HG03066 (cell line): Measurements from ENCODE around the gene FAIM2.

ENCODE experiments used
- ATAC-seq: cut with Tn5 transposase; IDR thresholded peaks from one replicate; pipeline ENCODE4 v1.9.1; 2021; ENCODE audit warnings: low read depth; ENCODE audit not compliant: unreplicated experiment

The FAIM2 gene

GRCh38 chr12:49903700-49904423, at the start of gene FAIM2:
Gene FAIM2 (minus strand): TSS chr12:49903900. CDS start chr12:49903792, 108 bp downstream.
- no peak for ATAC-seq

GRCh38 chr12:49953151-49953550, 49.5 kb upstream of the FAIM2 start:
- ATAC-seq, result no peak

DNA sequence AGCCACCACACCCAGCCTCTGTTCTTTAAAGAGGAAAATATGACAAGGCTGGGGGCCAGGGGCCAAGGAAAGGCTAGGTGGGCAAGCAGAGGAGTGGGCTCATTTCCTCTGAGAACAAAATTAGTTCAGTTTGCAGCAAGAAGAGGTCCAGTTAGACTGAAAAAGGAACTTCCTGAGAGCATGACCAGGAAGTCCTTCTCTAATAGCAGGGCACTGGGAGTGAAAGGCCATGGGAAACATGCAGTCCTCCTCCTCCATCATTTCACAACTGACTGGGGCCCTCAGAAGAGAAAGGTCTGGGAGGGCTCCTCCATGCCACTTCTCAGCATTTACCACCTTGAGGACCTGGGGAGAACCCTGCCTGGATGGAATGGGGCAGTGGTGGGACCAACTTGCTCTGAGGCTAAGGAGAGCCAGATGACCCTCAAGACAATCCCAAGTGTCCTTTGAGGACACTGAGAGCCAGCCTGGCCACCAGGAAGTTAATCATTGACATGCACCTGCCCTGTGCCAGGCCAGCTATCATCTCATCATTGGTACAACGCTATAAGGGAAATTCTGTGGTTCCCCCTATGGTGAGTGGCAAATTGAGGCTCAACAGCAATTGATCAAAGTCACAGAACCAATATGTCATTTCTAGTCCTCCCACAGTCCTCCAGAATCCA, 48.8 kb upstream of the FAIM2 start:
- ATAC-seq, result no peak

GRCh38 chr12:49951411-49952240, 47.9 kb upstream of the FAIM2 start:
- no peak for ATAC-seq

DNA sequence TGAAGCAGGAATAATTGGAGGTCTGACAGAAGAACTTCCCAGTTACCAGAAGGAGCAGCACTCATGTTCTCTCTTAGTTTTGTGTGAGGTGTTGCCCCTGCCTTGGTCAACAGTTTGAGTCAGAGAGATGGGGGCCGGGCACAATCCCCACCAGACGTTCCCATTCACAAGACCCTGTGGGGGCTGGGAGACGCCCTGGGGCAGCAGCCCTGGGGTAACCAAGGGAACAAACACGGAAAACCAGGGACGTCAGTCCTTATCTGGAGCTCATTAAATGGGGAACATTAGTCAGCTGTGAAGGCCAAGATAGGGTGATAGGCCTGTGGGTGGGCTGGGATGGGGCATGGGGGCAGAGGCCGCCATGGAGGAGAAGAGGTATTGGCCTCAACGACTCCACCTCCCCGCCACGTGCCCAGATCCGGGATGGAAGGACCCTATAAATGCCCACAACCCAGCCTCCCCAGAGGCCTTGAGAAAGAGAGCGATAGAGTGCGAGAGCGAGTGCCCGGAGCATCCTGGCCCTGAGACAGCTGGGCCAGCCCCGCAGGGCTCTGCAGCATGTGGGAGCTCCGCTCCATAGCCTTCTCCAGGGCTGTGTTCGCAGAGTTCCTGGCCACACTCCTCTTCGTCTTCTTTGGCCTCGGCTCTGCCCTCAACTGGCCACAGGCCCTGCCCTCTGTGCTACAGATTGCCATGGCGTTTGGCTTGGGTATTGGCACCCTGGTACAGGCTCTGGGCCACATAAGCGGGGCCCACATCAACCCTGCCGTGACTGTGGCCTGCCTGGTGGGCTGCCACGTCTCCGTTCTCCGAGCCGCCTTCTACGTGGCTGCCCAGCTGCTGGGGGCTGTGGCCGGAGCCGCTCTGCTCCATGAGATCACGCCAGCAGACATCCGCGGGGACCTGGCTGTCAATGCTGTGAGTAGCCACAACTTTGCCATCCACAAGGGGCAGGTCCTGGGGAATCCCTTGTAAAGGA, 46.9 kb upstream of the FAIM2 start, which contains the start of gene AQP2:
TSS of gene AQP2 (plus strand) at position 465 of the 979 bp plus-strand sequence. CDS start at position 559, 94 bp downstream.
- no peak for ATAC-seq

GRCh38 chr12:49949866-49950265, 46.2 kb upstream of the FAIM2 start:
- no peak for ATAC-seq

- ATAC-seq, result no peak
These were observed 45.5 kb upstream of the FAIM2 start for GRCh38 chr12:49948866-49949845.

DNA sequence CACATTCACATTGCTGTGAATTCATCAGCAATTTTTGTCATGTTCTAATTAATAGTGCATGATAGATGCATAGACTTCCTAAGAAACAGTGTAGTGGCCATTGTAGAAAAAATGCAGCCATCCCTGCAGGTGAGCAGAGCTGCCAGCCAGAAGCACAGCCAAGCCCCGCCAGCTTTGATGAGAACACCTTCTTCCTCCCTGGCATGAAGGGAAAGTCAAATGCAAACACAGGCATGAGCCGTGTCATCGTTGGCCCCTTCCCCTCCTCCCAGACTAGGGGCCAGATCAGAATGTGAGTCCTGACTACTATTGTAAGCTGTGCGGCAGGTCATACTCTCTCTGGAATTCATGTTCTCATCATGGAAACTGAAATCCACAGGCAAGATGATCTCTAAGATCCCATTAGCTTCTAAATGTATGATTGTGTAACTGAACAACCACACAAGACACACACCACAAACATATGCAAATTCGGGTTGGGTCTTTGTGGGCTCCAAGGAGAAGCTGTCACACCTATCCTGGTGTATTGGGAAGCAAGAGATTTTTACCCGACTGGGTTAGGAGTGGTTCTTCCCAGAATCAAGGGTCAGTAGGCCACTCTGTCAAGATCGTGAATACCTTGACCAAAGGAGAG, 44.0 kb upstream of the FAIM2 start:
- no peak for ATAC-seq

DNA sequence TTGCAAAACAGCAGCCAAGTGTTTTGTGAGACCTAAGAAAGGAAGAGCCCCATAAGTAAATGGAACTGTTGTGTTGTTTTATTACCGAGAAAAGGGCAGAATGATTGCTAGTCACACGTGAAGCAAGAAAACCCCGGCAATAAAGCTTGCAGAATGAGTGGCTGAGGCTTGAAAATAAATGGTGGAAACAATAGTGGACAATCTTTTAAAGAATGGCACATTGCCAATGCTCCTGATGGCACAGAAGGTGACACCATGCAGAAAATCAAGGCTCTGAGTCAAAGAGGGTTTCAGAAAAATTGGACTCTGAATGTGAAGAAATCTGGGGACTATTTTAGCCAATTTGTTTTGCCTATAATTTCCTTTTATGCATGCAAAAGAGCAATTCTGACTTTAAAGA, 42.8 kb upstream of the FAIM2 start:
- no peak for ATAC-seq

DNA sequence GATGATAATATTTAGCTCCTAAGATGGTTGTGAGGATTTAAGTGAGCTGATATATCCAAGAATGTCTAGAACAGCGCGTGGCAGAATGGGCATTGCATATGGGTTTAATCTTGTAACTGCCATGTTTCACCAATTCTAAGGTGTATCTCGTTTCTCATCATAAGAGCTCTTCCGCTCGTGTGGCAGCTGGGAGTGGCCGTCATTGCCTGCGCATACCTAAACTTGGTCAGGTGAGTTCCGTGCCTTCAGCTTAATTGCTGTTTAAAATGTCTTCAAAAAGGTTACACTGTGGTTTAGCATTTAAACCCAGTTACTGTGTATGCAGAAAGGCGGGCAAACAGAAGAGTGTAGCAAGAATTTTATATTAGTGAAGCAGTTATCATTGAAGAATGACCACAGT, 42.4 kb upstream of the FAIM2 start:
- ATAC-seq, result no peak

DNA sequence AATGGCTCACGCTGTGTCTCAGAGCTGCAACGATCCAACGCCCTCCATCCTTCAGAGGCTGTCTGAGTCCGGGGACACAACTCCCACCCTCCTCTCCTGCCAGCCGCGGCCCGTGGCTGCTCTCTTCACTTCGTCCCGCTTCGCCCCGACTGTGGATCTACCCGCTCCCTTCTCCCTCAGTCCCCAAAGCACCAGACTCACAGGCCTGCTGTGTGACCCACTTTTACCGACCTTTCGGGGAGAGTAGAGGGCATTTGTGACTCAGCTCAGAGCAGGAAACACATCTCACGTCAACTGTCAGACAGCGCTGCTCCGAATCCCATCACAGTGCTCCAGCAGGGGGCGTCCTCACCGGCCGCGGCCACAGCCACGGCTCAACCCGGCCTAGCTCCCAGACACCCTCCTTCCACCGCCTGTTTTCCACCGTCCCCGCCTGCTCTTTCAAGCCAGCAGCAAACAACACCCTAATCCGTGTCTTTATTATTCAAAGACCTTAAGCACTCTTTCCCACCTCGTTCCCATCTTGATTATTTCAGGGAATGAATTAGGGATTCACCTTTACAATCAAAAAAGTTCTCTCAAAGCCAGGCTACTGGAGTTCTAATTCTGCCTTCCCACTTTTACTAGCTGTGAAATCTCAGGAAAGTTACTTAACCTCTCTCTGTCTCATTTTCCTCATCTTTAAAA, 41.8 kb upstream of the FAIM2 start:
- ATAC-seq, result no peak

GRCh38 chr12:49944718-49945117, 41.0 kb upstream of the FAIM2 start:
- no peak for ATAC-seq

- ATAC-seq, result no peak
These were observed 40.3 kb upstream of the FAIM2 start for GRCh38 chr12:49944046-49944445.

DNA sequence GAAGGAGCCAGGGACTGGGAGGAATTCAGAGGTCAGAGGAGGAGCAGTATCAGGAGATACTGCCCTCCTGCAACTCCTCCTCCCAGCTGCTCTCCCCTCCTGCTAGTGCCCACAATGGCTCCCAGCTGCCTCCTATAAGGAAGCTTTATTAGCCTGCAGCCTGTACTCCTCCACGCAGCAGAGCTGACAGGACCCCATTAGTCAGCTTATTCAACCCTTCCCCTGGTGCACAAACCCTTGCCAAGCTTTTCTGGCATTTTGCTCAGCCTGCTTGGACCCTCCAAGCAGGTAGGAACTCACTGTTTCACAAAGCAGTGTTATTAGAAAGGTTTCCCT, 39.9 kb upstream of the FAIM2 start:
- ATAC-seq, result no peak

DNA sequence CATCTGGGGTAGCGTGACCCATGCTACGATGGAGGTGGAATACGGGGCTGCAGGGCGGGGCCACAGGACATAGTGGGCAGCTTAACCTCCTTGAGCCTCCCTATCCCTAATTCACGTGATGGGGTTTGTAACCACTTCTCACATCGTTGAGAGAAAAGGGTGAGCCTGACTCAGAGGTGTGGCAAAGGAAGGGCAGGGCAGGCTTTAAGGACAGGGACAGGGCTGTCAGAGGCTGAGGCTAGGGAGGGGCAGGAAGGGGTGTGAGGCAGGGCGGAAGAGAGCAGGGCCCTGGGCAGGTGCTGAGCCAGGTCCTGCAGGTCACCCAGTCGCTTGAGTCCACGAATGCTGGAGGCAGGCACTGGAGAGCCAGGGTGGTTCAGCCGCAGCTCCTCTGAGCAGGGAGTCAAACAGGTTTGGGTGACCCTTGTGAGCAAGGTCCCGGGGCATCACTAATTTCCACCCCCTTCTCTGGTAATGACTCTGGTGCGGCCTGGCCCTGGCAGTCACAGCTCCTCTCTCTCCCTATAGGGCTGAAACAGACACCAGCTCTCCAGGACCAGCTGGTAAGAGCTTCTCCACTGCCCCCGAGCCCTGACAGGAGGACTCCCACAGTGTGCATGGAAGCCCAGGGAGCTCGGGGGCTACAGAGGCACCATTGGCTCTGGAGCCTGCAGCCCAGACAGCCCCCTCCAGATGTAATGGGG, 39.4 kb upstream of the FAIM2 start:
- ATAC-seq, result no peak

DNA sequence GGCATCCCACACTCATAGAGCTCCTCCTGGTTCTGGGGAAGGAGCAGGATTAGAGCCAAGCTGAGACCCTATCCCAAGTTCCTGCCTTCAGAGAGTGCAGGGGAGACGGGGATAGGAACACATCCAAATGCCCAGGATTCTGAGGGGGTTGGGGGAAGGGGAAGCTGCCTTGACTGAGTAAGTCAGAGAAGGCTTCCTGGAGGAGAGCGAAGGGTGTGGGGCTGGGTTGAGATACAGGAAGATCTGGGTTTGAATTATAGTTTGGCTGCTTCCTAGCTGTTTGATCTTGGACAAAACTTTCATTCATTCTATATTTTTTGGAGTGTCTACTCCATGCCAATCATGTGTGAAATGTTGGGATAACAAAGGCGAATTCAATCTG, 38.8 kb upstream of the FAIM2 start:
- no peak for ATAC-seq
